GM06990 (cell line): ENCODE results near the gene NAALADL2.

ENCODE experiments used
- DNase-seq: peaks from one replicate; pipeline ENCODE4 v3.0.0-alpha.2; 2011; ENCODE audit not compliant: insufficient read length; ENCODE audit errors: extremely low read depth
- H3K27me3 ChIP-seq: replicated peaks from 2 replicates; pipeline ENCODE4 v1.6.0; 2011; ENCODE audit warnings: low read length; ENCODE audit not compliant: control insufficient read depth, insufficient read depth
- H3K36me3 ChIP-seq: 2 replicates; pipeline ENCODE4 v1.5.1; 2011; ENCODE audit warnings: low read length; ENCODE audit not compliant: control insufficient read depth, insufficient read depth
- H3K4me3 ChIP-seq: replicated peaks from 2 replicates; pipeline ENCODE4 v1.5.1; 2011; ENCODE audit warnings: low read depth, mild to moderate bottlenecking, control low read depth, low read length
- TF ChIP-seq, protein P1 (sequence below): IDR thresholded peaks from 2 replicates; pipeline ENCODE4 v1.5.1; 2011; ENCODE audit warnings: low read length, control low read depth, mild to moderate bottlenecking, inconsistent platforms; ENCODE audit not compliant: insufficient read depth, poor library complexity, severe bottlenecking

Gene NAALADL2

DNA sequence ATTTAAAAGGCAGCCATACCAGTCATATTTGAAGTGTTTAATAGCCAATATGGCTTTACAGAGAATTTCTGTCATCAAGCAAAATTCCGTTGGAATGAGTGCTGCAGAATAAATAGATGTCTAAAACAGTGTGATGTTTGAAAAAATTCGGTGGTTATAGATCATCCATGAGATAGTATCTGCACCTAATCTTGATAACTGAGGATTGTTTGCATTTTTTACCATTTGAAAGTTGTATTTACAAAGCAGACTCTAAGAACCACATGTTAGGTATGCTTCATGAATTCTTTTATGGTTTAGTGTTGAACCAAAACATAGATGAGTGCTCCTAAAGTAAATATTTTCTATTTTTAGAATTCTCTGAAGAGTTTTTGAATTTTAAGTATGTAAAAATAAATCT lies 476.1 kb downstream of the NAALADL2 start:
- no peak for DNase-seq
- no peaks in the 10 kb centered on the region for H3K27me3 ChIP-seq
- no peak overlapping the region for H3K4me3 ChIP-seq
- TF ChIP-seq, protein P1, sequence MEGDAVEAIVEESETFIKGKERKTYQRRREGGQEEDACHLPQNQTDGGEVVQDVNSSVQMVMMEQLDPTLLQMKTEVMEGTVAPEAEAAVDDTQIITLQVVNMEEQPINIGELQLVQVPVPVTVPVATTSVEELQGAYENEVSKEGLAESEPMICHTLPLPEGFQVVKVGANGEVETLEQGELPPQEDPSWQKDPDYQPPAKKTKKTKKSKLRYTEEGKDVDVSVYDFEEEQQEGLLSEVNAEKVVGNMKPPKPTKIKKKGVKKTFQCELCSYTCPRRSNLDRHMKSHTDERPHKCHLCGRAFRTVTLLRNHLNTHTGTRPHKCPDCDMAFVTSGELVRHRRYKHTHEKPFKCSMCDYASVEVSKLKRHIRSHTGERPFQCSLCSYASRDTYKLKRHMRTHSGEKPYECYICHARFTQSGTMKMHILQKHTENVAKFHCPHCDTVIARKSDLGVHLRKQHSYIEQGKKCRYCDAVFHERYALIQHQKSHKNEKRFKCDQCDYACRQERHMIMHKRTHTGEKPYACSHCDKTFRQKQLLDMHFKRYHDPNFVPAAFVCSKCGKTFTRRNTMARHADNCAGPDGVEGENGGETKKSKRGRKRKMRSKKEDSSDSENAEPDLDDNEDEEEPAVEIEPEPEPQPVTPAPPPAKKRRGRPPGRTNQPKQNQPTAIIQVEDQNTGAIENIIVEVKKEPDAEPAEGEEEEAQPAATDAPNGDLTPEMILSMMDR: no peak
- no peaks in the 10 kb centered on the region for H3K36me3 ChIP-seq

DNA sequence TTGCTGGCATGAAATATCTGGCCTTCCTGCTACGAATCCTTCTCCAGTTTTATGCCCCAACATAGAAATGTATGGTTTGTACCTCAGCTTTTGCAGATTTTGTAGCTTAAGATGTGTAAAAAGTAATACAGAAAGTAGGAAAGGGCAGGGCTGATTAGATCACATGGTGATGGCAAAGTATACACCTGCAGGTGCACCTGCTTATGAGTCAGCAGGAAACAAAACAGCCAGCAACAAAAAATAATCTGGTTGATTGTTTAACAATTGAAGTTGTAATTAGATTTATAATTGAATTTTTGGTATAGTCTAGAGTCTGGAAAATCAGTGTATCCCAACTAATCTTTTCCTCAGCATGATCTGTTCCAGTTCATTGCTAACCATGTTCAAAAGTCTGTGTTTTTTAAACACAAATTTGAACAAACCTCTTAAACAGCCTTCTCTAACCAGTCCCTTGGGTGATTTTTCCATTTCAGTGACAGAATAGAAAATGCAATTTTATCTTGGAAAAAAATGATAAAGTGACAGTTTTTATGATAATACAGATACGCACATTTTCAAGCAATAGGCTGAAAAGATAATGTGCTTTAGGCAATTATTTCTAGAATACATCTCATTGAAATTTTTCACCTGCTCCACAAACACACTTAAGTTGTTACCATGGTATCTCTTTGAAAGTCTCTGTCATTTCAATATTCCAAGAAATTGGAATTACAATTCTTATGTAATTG lies 477.4 kb downstream of the NAALADL2 start:
- H3K27me3 ChIP-seq: no peaks in the 10 kb centered on the region
- DNase-seq: no peak
- no peak overlapping the region for H3K4me3 ChIP-seq
- H3K36me3 ChIP-seq: no peaks in the 10 kb centered on the region
- TF ChIP-seq, protein P1: no peak

DNA sequence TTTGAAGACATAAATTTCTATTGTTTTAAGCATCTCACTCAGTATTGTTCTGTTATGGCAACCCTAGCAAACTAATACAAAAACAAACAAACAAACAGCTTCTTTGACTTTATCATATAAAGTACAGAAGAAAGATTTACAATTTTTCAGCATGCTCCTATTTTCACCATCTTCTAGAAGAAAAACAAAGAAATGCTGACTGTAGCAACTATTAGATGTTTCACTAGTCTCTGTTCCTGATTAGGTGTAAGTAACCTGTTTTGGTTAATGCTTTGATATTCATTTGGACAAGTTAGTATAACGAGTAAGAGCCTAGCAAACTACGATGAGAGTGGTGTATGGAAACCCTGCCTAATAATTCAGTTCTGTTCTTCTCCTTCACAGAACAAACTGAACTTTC lies 478.5 kb downstream of the NAALADL2 start:
- H3K36me3 ChIP-seq: no peaks in the 10 kb centered on the region
- no peak for DNase-seq
- no peaks in the 10 kb centered on the region for H3K27me3 ChIP-seq
- TF ChIP-seq, protein P1: no peak
- H3K4me3 ChIP-seq: no peak overlapping the region

DNA sequence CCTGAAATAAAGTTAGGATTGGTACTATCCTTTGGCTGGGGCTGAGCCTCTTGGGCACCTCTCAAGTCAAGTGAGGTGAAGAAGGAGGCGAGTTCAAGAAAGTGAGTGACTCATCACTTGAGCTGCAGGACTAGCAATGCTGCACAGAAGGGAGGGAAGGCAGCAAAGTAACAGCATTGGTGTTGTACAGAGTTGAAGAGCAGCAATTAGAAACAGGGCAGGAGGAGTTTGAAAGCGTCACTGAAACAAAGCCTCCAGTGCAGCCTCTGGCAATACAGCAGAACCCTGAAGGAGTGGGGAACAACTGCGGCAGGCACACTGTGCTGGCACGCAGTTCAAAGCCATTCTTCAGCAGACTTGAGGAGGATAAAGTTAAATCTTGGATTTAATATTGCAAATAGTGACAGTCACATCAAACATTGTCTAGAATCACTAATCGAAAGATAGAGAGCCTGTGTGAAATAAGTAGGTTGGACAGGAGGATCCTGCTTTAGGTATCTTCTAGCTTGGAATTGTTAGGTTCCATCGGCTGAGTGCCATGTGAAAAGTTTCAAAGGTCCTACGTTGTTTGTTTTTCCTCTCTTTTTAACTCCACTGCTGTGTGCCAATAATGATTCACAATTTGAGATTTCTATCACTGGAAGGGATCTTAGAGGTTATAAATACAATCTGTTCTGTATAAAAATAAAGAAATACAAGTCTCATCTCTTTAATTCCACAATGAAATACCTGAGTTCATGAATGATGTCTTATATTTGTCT lies 479.8 kb downstream of the NAALADL2 start:
- DNase-seq: no peak
- Histone ChIP-seq H3K4me3 (no peak overlapping the region), H3K36me3 (no peaks in the 10 kb centered on the region), H3K27me3 (no peaks in the 10 kb centered on the region)
- TF ChIP-seq, protein P1: no peak

DNA sequence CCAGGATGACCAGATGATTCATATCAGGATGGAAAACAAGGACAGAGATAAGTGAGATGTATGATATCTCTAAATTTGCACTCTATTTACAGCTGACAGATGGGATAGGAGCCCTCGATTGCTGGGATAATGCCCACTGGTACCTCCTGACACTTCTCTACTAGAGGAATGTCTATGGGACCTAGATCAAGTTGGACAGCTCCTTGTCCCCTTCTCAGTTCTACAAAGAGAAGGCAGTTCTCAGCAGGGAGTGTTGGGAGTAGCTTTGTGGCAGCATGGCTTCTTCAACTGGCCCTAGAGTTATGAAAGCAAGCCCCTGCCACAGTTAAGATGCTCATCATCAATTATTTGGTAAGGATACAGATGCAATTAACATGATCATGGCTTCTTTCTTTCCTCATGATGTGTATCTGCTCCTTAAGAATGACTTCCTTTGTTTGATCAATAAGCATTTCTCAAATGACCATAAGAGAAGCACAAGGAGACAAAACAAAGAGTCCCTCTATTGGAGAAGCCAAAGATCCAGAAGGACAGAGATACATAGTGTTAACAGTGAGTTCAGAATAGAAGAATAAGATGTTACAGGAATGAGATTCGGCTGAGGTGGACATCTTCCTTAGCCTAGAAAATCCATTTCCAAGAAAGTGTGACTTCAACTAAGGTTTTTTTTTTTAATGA lies 481.3 kb downstream of the NAALADL2 start:
- no peaks in the 10 kb centered on the region for H3K27me3 ChIP-seq
- H3K4me3 ChIP-seq: no peak overlapping the region
- TF ChIP-seq, protein P1: no peak
- no peaks in the 10 kb centered on the region for H3K36me3 ChIP-seq
- no peak for DNase-seq
